ENCODE data around the gene PDIA6.
"Not testable (repeated sequence)": the region's sequence is repeated elsewhere in the genome, so short reads cannot be mapped to it uniquely, and the experiment has no call there.

PDIA6 gene

GRCh38 chr2:10811517-10811916, 1.1 kb downstream of the PDIA6 start:
- no peak for TF ChIP-seq CTCF (IDR thresholded peaks at IDR 0.05)
- Histone ChIP-seq H3K27ac (no peak overlapping the region), H3K36me3 (no peaks in the 10 kb centered on the region), H3K27me3 (no peaks in the 10 kb centered on the region), H3K9me3 (no peaks in the 10 kb centered on the region), H3K4me3 (ENCODE audit: low read depth in 1 of 2, low read length in 1 of 2) (peak overlapping the region; percentile 75 to 81), H3K4me1 (ENCODE audit: control insufficient read depth in 1 of 2, insufficient read depth in 1 of 2, low read depth in 1 of 2, low read length in 1 of 2) (peaks cover 18 to 20% of the 10 kb centered on the region in 2 experiments)

GRCh38 chr2:10810202-10811161, 2.1 kb downstream of the PDIA6 start:
- Histone ChIP-seq H3K4me1 (ENCODE audit: control insufficient read depth in 1 of 2, insufficient read depth in 1 of 2, low read depth in 1 of 2, low read length in 1 of 2) (peaks cover 18 to 20% of the 10 kb centered on the region in 2 experiments), H3K9me3 (no peaks in the 10 kb centered on the region), H3K36me3 (no peaks in the 10 kb centered on the region), H3K4me3 (ENCODE audit: low read depth in 1 of 2, low read length in 1 of 2) (no peak overlapping the region), H3K27ac (no peak overlapping the region), H3K27me3 (no peaks in the 10 kb centered on the region)
- no peak for TF ChIP-seq CTCF (IDR thresholded peaks at IDR 0.05)

- H3K36me3 ChIP-seq: no peaks in the 10 kb centered on the region
- no peaks in the 10 kb centered on the region for H3K27me3 ChIP-seq
- peaks cover 7 to 9% of the 10 kb centered on the region in 2 experiments for H3K4me1 ChIP-seq (ENCODE audit: control insufficient read depth in 1 of 2, insufficient read depth in 1 of 2, low read depth in 1 of 2, low read length in 1 of 2)
- no peak overlapping the region for H3K4me3 ChIP-seq (ENCODE audit: low read depth in 1 of 2, low read length in 1 of 2)
- H3K27ac ChIP-seq: no peak overlapping the region
- no peak for TF ChIP-seq CTCF (IDR thresholded peaks at IDR 0.05)
- H3K9me3 ChIP-seq: no peaks in the 10 kb centered on the region
Observed at GRCh38 chr2:10806543-10806942, 6.0 kb downstream of the PDIA6 start.

GRCh38 chr2:10805990-10806389, 6.6 kb downstream of the PDIA6 start:
- not testable (repeated sequence) for H3K36me3 ChIP-seq; H3K27me3 ChIP-seq; H3K27ac ChIP-seq; H3K4me3 ChIP-seq (ENCODE audit: low read depth in 1 of 2, low read length in 1 of 2); H3K4me1 ChIP-seq (ENCODE audit: control insufficient read depth in 1 of 2, insufficient read depth in 1 of 2, low read depth in 1 of 2, low read length in 1 of 2); H3K9me3 ChIP-seq

GRCh38 chr2:10802657-10803056, 9.9 kb downstream of the PDIA6 start:
- no peaks in the 10 kb centered on the region for H3K9me3 ChIP-seq
- TF ChIP-seq CTCF (IDR thresholded peaks at IDR 0.05): no peak
- H3K27me3 ChIP-seq: no peaks in the 10 kb centered on the region
- H3K4me3 ChIP-seq (ENCODE audit: low read depth in 1 of 2, low read length in 1 of 2): no peak overlapping the region
- peaks cover 5% of the 10 kb centered on the region for H3K36me3 ChIP-seq
- no peak overlapping the region for H3K27ac ChIP-seq
- no peaks in the 10 kb centered on the region for H3K4me1 ChIP-seq (ENCODE audit: control insufficient read depth in 1 of 2, insufficient read depth in 1 of 2, low read depth in 1 of 2, low read length in 1 of 2)

- no peaks in the 10 kb centered on the region for H3K9me3 ChIP-seq
- no peak overlapping the region for H3K4me3 ChIP-seq (ENCODE audit: low read depth in 1 of 2, low read length in 1 of 2)
- no peaks in the 10 kb centered on the region for H3K27me3 ChIP-seq
- peaks cover 25% of the 10 kb centered on the region for H3K36me3 ChIP-seq
- H3K4me1 ChIP-seq (ENCODE audit: control insufficient read depth in 1 of 2, insufficient read depth in 1 of 2, low read depth in 1 of 2, low read length in 1 of 2): no peaks in the 10 kb centered on the region
- no peak for TF ChIP-seq CTCF (IDR thresholded peaks at IDR 0.05)
- H3K27ac ChIP-seq: no peak overlapping the region
Observed at GRCh38 chr2:10800163-10800562, 12.4 kb downstream of the PDIA6 start.
